ENCODE measurements around the gene SH3RF3. TPM values are rescaled to one million over a fixed set of nuclear protein-coding genes. Genes with fewer than 3 reads are reported as not detected.

SH3RF3 gene
- polyA plus RNA-seq, 4 donors = 4.8 to 5.7 (median 5.1) TPM

DNA sequence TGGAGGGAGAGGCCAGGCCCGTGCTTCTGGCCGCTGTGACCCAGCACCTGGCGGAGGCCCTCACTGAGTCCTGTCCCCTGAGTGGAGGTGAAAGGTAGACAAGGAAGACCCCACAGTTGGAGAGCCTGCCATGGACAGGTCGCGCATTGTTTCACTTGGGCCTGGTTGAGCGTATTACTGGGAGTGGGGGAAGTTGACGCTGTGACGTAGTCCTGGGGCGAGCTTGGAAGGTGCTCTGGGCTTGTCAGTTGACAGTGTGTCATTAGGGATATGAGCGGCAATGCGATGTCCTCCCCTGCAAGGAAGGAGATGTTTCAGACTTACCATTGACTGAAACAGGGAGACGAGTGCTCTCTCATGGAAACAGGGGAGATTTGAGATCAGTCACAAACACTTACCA is 127.1 kb downstream of the SH3RF3 start:
- no peak for DNase-seq (ENCODE audit: low read depth in 4 of 4, low spot score in 3 of 4)

DNA sequence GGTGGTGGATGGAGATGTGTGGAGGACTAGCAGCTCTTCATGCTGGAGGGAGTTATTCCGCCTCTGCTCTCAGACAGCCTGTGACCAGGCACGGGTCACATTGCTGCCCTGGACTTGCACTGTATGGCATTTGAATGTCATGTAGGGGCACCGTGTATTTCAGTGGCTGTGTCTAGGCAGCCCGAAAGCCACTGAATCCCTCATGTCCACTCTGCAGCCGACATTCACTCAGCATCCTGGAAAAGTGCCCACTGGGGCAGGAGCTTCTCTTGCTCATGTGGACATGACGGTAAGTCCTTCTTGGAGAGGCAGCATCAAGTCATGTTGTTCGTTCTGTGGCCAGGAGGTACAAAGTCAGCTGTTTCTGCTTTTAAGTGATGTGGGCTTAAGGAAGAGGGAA is 127.9 kb downstream of the SH3RF3 start:
- no peak for DNase-seq (ENCODE audit: low read depth in 4 of 4, low spot score in 3 of 4)

DNA sequence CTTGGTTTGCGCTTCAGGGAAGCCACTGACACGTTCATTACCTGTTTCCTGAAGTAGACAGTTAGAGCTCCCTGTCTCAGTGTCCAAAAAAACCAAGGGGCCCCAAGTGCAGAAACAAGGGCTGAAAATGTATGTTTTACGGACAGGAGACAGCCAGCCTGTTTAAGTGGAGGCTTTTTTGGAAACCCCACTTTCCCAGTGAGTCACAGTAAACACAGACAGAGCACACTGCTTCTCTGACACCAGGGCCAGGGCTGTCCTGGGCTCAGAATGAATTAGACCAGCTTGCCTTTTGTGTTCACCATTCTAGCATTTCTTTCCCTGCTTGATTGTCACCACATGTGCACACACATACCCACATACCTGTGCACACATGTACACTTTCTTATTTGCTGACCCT is 128.6 kb downstream of the SH3RF3 start:
- no peak for DNase-seq (ENCODE audit: low read depth in 4 of 4, low spot score in 3 of 4)

DNA sequence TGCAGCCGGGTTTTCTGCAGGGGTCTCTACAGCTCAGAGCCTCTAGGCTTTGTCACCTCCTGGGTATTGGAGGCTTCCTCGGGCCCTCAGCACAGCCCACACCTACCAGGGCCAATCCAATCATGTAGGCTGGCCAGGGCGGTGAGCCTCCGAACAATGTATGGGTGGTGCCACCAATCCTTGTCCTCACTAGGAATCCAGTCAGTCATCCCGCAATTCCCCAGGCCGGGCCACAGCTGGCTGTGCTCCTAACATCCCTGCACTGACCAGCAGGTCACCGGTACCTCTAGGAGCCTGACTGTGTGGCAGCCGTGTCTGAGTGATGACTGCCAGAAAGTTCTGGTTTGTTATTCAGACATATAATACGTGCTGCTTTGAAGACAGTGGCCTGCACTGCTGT is 129.4 kb downstream of the SH3RF3 start:
- no peak for DNase-seq (ENCODE audit: low read depth in 4 of 4, low spot score in 3 of 4)

DNA sequence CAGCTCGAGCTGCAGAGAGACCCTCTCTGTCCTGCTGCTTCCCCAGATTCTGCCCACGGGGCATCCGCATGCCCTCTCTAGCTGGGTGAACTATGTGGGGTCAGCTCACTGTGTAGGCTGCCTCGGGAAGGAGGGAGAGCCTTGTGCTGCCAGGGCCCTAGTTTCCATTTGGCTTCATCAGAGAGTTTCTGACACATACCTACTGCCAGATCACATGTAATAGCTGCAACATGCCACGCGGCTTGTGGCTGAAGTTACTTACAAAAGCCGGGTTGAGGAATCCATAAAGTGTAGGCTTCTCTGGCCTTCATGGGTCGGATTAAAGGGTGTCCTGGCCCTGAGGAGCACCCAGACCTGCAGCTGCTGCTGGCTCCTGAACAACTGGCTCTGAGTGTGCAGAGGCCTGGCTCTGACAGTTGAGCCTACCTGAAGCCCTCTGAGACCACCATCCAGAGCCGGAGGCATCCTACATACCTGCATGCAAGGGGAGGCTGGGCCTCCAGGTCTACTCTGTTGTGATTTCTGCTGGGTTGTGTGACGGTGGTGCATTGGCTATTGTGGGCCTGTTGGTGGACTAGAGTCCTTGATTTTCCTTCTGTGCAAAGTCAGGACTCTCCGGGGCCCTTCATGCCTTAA is 130.0 kb downstream of the SH3RF3 start:
- DNase-seq (ENCODE audit: low read depth in 4 of 4, low spot score in 3 of 4) = no peak

- DNase-seq (ENCODE audit: low read depth in 4 of 4, low spot score in 3 of 4) = no peak
These were observed 130.7 kb downstream of the SH3RF3 start for GRCh38 chr2:109259671-109260070.

DNA sequence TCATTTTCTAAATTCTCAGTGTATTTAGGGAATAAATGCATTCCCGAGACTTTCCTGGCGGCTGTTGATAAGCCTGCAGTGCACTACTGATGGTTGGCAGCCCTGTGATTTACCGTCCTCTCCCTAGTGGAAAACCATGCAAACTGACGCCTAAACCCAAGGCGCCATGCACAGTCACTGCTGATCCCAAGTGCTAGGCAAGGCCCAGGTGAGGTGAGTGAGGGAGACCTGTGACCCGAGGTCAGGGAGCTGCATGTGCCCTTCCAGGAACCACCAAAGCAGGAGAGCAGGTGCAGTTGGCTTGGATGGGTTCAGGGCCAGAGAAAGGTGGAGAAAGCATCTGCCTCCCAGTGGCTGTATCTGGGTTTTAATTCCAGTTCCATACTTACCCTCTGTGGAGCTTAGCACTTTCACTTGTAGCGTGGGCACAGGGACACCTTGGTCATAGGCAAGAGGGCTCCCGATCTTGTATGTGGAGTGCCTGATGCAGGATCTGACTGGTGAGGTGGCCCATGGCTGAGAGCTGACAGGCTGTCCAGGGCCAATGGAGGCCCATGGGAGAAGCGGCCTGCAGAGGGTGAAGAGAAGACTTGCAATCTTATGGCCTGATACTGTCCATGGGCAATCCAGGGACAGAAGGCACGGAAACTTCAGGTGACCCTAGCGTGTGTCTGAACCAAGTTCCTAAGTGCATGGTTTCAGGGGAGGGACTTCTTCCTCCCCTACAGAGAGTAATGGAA is 131.3 kb downstream of the SH3RF3 start:
- DNase-seq (ENCODE audit: low read depth in 4 of 4, low spot score in 3 of 4) = no peak

- no peak for DNase-seq (ENCODE audit: low read depth in 4 of 4, low spot score in 3 of 4)
These were observed 132.1 kb downstream of the SH3RF3 start for GRCh38 chr2:109260886-109261700.

DNA sequence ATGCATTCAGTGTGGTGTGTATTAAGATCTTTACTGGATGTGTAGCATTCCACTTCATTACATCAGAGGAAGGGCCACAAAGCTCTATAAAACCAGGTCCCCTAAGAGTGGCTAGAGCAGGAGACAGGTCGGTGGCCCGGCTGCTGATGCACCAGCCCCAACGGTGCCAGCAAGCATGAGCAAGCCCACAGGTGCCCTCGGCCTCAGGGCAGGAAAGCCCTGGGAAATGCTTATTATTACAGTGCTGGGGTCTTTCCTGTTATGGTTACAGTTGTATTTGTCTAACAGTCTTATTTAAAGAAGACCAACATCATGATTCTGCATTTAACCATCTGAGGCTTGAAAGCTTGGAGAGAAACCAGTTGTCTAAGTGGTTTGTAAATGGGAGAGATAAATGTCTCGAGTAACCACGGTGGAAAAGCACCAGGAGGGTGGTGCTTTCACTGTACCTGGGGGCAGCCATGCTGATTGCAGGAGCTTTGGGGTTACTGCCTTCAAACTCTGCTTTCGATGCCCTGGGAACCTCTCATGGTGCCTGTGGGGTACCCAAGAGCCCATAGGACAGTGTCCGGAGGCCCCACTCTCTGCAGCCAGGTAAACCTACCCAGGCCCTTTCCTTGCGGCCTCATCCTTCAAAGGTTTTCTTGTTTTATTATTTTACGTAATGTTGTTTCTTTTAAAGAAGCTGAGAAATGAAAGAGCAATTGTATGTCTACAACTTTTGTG is 133.1 kb downstream of the SH3RF3 start:
- no peak for DNase-seq (ENCODE audit: low read depth in 4 of 4, low spot score in 3 of 4)

- no peak for DNase-seq (ENCODE audit: low read depth in 4 of 4, low spot score in 3 of 4)
These were observed 135.8 kb downstream of the SH3RF3 start for GRCh38 chr2:109264595-109265328.

- no peak for DNase-seq (ENCODE audit: low read depth in 4 of 4, low spot score in 3 of 4)
These were observed 136.4 kb downstream of the SH3RF3 start for GRCh38 chr2:109265369-109265768.

DNA sequence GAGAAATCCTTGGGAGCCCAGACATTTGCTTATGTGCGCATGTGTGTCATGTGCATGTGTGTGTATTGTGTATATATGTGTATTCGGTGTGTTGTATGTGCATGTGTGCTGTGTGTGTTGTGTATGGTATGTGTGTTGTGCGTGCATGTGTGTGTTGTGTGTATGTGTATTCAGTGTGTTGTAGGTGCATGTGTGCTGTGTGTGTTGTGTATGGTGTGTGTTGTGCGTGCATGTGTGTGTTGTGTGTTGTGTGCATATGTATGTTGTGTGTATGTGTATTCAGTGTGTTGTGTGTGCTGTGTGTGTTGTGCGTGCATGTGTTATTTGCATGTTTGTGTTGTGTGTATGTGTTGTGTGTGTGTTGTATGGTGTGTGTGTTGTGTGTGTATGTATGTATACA is 136.9 kb downstream of the SH3RF3 start:
- no peak for DNase-seq (ENCODE audit: low read depth in 4 of 4, low spot score in 3 of 4)

- DNase-seq (ENCODE audit: low read depth in 4 of 4, low spot score in 3 of 4) = no peak
These were observed 137.5 kb downstream of the SH3RF3 start for GRCh38 chr2:109266496-109266895.

GRCh38 chr2:109266998-109267854 is 138.2 kb downstream of the SH3RF3 start:
- no peak for DNase-seq (ENCODE audit: low read depth in 4 of 4, low spot score in 3 of 4)

DNA sequence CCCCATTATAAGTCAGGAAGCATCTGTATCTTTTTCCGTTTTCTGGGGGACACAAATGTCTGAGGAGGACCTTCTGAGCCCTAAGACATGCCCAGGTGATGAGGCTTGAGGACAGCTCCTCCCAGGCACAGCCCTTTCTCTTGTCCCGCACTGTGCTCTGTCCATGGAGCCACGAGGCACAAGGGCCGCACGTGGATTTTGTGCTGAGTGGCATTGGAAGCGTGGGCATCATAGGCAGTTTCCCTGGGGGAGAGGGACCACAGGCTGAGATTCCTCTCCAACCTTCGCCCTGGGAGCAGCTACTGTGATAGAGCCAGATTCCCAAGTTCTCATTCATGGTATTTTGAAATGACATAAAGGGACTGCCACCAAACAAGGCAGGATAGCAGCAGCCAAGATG is 139.9 kb downstream of the SH3RF3 start:
- no peak for DNase-seq (ENCODE audit: low read depth in 4 of 4, low spot score in 3 of 4)

GRCh38 chr2:109269706-109270504 is 140.9 kb downstream of the SH3RF3 start:
- no peak for DNase-seq (ENCODE audit: low read depth in 4 of 4, low spot score in 3 of 4)

- no peak for DNase-seq (ENCODE audit: low read depth in 4 of 4, low spot score in 3 of 4)
These were observed 141.7 kb downstream of the SH3RF3 start for GRCh38 chr2:109270505-109271312.

- DNase-seq (ENCODE audit: low read depth in 4 of 4, low spot score in 3 of 4) = no peak
These were observed 142.9 kb downstream of the SH3RF3 start for GRCh38 chr2:109271920-109272319.
